Ishikawa (cell line): Measurements from ENCODE around the gene ATF7.

Source experiments
- CREB1 ChIP-seq: IDR thresholded peaks from 2 replicates; pipeline ENCODE4 v1.6.1; 2012; ENCODE audit warnings: low read depth
- EP300 ChIP-seq: IDR thresholded peaks from 2 replicates; pipeline ENCODE4 v1.6.1; 2012; ENCODE audit warnings: borderline replicate concordance
- TEAD4 ChIP-seq: IDR thresholded peaks from 2 replicates; pipeline ENCODE4 v1.6.1; 2012
- YY1 ChIP-seq: IDR thresholded peaks from 2 replicates; pipeline ENCODE4 v1.6.1; 2012; ENCODE audit warnings: low read depth
- ZBTB7A ChIP-seq: IDR thresholded peaks from 2 replicates; pipeline ENCODE4 v1.6.1; 2012; ENCODE audit warnings: low read depth
- TF ChIP-seq, protein P1 (sequence below): IDR thresholded peaks from 2 replicates; pipeline ENCODE4 v1.6.1; 2012
- TF ChIP-seq, protein P2 (sequence below): IDR thresholded peaks from 2 replicates; pipeline ENCODE4 v1.6.1; 2012
- TF ChIP-seq, protein P3 (sequence below): IDR thresholded peaks from 2 replicates; pipeline ENCODE4 v1.6.1; 2012; ENCODE audit warnings: low read depth, mild to moderate bottlenecking

DNA sequence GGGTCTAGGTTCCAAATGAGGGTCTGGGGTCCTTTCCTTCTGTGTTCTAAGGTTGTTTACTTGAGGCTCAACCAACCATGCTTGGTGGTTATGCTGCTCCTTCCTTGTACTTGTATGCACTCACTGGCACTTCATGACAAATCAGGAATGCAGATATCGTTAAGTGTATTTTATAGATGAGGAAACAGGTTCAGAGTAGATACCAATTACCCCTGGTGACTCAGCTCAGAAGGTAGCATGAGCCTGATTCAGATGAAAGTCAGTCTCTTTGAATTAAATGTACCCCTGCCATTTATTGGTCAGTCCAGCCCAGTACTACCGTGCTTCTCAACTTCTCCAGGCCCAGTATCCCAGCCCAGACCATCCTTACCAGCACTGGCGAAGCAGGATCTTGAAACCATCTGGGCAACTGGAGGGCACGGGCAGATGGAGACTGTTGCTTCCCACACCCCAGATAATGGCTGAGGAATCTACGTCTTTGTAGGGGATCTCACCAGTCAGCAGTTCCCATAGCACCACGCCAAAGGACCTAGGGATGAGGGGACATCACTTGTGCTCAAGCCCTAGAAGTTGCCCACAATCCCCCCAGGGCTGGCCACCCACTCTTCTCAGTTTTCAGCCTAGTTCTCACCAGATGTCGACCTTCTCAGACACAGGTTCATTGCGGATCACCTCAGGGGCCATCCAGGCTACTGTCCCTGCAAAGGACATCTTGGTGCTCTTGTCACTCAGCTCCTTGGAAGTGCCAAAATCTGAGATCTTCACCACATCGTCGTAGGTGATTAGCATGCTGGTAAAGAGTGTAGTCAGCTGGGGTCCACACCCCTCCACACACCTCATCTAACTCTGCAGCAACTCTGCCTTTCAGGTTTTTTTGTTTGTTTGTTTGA is 141.3 kb downstream of the ATF7 start:
- TF ChIP-seq, protein P1, sequence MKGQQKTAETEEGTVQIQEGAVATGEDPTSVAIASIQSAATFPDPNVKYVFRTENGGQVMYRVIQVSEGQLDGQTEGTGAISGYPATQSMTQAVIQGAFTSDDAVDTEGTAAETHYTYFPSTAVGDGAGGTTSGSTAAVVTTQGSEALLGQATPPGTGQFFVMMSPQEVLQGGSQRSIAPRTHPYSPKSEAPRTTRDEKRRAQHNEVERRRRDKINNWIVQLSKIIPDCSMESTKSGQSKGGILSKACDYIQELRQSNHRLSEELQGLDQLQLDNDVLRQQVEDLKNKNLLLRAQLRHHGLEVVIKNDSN = no peak
- TF ChIP-seq, protein P2, sequence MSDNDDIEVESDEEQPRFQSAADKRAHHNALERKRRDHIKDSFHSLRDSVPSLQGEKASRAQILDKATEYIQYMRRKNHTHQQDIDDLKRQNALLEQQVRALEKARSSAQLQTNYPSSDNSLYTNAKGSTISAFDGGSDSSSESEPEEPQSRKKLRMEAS = no peak
- TF ChIP-seq ZBTB7A (no peak), YY1 (no peak), TEAD4 (no peak), EP300 (no peak; the same call in 1 of the 2 replicates), CREB1 (no peak)
- TF ChIP-seq, protein P3, sequence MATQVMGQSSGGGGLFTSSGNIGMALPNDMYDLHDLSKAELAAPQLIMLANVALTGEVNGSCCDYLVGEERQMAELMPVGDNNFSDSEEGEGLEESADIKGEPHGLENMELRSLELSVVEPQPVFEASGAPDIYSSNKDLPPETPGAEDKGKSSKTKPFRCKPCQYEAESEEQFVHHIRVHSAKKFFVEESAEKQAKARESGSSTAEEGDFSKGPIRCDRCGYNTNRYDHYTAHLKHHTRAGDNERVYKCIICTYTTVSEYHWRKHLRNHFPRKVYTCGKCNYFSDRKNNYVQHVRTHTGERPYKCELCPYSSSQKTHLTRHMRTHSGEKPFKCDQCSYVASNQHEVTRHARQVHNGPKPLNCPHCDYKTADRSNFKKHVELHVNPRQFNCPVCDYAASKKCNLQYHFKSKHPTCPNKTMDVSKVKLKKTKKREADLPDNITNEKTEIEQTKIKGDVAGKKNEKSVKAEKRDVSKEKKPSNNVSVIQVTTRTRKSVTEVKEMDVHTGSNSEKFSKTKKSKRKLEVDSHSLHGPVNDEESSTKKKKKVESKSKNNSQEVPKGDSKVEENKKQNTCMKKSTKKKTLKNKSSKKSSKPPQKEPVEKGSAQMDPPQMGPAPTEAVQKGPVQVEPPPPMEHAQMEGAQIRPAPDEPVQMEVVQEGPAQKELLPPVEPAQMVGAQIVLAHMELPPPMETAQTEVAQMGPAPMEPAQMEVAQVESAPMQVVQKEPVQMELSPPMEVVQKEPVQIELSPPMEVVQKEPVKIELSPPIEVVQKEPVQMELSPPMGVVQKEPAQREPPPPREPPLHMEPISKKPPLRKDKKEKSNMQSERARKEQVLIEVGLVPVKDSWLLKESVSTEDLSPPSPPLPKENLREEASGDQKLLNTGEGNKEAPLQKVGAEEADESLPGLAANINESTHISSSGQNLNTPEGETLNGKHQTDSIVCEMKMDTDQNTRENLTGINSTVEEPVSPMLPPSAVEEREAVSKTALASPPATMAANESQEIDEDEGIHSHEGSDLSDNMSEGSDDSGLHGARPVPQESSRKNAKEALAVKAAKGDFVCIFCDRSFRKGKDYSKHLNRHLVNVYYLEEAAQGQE = no peak
